Mammary epithelial cell (primary cell): ENCODE results near the gene ZP1.

Experiments used
- CTCF ChIP-seq, 2 donors: IDR thresholded peaks in 1 of 2; conservative IDR thresholded peaks in 1 of 2; 2 replicates each; pipeline ENCODE4 v1.5.1; 2011 to 2012; ENCODE audit warnings: inconsistent platforms in 2 of 2, low read length in 2 of 2, mild to moderate bottlenecking in 2 of 2, control low read depth in 1 of 2, low read depth in 1 of 2; ENCODE audit not compliant: insufficient read depth in 1 of 2; ENCODE audit errors: extremely low read depth in 1 of 2
- EZH2 ChIP-seq: IDR thresholded peaks from 2 replicates; pipeline ENCODE4 v1.6.1; 2012; ENCODE audit warnings: low read length, inconsistent platforms, borderline replicate concordance

GRCh38 chr11:60918251-60918938, 51.1 kb downstream of the ZP1 start:
- TF ChIP-seq CTCF (conservative IDR thresholded peaks at IDR 0.05 in 1 of 2, IDR thresholded peaks at IDR 0.05 in 1 of 2; ENCODE audit: extremely low read depth in 1 of 2, insufficient read depth in 1 of 2, low read depth in 1 of 2, low read length in 2 of 2) (no peak), EZH2 (no peak)
